Inferior parietal cortex (tissue), 1 donor: ENCODE data around the gene NLRP14.

ENCODE experiments used
- DNase-seq: peaks from one replicate; pipeline ENCODE4 v3.0.0-alpha.2; 2016; ENCODE audit errors: extremely low spot score

NLRP14 gene

GRCh38 chr11:7057641-7058040 is 37.4 kb downstream of the NLRP14 start:
- DNase-seq: no peak

- DNase-seq: no peak
These were observed 40.6 kb downstream of the NLRP14 start for GRCh38 chr11:7060868-7061267.

DNA sequence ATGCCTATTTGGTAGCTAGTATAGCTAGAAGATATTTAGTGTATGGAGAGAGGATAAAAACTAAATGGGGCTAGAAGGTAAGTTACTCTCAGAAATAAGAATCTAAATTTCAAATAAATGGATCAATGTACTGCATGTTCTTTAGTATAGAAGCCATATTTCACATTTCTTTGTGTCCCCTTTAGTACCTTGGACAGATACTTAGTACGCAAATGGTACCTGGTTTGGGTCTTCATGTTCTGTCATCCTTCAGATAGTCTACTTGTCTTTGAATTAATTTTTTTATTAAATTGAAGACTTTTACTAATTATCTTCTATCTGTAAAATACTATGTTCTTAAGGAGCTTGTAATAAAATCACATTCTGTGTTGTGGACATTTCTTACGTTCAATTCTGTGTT is 42.3 kb downstream of the NLRP14 start:
- no peak for DNase-seq

GRCh38 chr11:7072401-7073028 is 52.2 kb downstream of the NLRP14 start:
- no peak for DNase-seq

DNA sequence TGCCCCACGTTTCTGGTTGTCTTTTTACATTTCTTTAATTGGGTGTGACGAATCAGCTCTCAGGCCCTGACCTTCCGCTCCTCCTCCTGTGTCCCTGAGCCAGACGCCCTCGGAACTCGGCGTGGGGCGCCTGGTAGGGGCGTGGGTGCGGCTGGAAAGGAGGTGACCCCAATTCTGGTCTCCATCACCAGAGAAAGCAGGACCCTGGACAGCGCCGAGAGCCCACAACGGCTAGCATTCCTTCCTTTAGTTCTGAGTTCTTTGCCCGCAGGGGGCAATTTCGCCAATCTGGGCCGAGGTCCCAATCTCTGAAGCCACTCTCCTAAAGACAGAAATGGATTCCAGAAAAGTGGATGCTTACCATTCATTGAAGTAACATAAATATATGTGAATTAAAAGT is 56.8 kb downstream of the NLRP14 start:
- DNase-seq: no peak

- DNase-seq: no peak
These were observed 59.4 kb downstream of the NLRP14 start for GRCh38 chr11:7079545-7080135.

DNA sequence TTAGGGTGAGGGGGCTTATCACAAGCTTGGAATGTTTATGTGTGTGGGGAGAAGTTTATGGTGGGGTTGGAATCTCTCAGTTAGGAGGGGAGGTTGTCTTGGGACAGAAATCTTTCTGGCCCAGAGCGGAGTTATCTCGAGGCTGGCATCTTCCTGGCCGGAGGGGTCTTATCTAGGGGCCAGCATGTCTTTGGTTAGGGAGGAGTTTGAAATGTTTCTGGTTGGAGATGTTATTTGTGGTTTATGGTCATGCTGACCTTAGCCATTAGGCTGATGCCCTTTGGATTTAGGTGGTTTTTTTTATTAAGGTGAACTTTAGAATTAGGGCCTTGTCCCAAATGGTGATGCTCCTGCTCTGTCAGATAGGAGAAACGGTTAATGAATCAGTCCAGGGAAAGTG is 60.6 kb downstream of the NLRP14 start:
- no peak for DNase-seq

GRCh38 chr11:7081441-7081840 is 61.2 kb downstream of the NLRP14 start:
- no peak for DNase-seq

DNA sequence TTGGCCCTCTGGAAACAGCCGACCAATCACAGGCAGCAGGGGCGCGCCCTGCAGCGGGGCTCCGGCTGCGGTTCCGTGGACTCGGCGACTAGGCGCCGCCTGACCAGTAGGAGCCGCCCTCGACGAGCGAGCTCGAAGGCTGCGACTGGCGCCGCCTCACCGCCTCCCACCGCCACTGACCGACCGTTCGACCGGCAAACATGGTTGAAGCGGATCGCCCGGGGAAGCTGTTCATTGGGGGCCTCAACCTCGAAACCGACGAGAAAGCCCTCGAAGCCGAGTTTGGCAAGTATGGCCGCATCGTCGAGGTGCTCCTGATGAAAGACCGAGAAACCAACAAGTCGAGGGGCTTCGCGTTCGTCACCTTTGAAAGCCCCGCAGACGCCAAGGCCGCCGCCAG is 68.6 kb downstream of the NLRP14 start, which contains the start of gene RBMXL2:
TSS of gene RBMXL2 (plus strand) at position 78 of the 400 bp plus-strand sequence. CDS start at position 201, 123 bp downstream.
- no peak for DNase-seq

DNA sequence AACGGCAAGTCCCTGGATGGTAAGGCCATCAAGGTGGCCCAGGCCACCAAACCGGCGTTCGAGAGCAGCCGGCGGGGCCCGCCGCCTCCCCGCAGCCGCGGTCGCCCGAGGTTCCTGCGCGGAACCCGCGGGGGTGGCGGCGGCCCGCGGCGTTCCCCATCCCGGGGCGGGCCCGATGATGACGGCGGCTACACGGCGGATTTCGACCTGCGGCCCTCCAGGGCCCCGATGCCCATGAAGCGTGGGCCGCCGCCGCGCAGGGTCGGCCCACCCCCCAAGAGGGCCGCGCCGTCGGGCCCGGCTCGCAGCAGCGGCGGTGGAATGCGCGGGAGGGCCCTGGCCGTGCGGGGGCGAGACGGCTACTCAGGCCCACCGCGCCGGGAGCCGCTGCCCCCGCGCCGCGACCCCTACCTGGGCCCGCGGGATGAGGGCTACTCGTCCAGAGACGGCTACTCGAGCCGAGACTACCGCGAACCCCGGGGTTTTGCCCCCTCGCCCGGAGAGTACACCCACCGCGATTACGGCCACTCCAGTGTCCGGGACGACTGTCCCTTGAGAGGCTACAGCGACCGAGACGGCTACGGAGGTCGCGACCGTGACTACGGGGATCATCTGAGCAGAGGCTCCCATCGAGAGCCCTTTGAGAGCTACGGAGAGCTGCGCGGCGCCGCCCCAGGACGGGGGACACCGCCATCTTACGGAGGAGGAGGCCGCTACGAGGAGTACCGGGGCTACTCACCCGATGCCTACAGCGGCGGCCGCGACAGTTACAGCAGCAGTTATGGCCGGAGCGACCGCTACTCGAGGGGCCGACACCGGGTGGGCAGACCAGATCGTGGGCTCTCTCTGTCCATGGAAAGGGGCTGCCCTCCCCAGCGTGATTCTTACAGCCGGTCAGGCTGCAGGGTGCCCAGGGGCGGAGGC is 69.3 kb downstream of the NLRP14 start:
- no peak for DNase-seq

- peak; percentile 82 for DNase-seq
These were observed 78.1 kb downstream of the NLRP14 start for GRCh38 chr11:7098235-7098832.

DNA sequence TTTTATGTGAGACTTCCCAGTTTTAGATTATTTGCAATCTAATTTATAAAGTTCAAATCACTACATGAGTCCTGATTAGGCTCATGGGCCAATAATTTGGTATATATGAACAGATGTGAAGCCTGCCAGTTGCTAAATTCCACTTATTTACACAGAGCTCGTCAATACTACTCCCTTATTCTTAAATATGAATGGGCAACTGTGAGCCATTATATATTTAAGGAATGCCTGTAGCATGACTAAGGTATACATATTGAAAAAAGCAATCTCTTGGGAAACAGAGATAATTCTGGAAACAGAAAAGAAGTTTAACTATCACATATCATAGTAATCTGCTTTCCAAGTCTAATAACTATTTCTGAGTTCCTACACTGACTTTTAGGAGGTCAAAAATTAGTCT is 95.5 kb downstream of the NLRP14 start:
- no peak for DNase-seq

DNA sequence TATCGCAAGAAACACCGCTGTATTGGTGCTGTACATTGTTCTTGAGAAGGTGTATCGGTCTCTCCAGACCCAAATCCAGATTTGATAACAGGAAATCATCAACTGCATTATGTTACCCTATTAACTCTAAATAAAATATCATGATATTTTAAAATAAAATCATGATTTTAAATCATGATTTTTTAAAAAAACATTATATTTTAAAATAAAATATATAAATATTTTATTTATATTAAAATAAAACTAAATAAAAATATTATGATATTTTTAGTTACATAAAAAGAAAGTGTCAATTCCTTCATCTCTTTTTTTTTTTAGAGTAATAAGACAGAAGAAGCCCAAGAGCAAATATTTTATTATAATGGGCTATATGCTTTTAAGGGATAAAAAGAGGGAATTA is 96.1 kb downstream of the NLRP14 start:
- DNase-seq: no peak
